ENCODE measurements around the gene MARCHF11.

Gene MARCHF11

DNA sequence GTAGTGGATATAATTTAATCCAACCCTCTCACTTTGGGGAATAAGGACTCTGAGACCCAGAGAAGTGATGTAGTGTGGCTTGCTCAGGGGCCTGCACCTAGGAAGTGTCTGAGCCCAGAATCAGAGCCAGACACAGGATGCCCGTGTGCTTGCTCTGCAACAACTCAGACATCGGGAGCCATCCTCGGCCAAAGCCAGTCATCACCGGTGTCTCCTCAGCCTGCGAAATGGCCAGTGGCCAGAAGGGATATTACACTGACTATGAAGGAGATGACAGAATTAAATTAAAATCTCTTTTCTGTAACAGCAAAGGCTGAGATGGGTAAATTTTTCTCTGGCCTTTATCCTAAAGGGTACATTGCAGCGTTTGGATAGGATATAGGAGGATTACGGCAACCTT, 102.9 kb downstream of the MARCHF11 start:
- TF ChIP-seq CTCF (IDR thresholded peaks at IDR 0.05; ENCODE audit: low read depth, low read length), result no peak
- DNase-seq (ENCODE audit: extremely low read depth, low read depth), result no peak

- TF ChIP-seq CTCF (IDR thresholded peaks at IDR 0.05; ENCODE audit: low read depth, low read length), result no peak
Observed at GRCh38 chr5:16074358-16074757, 105.2 kb downstream of the MARCHF11 start.

DNA sequence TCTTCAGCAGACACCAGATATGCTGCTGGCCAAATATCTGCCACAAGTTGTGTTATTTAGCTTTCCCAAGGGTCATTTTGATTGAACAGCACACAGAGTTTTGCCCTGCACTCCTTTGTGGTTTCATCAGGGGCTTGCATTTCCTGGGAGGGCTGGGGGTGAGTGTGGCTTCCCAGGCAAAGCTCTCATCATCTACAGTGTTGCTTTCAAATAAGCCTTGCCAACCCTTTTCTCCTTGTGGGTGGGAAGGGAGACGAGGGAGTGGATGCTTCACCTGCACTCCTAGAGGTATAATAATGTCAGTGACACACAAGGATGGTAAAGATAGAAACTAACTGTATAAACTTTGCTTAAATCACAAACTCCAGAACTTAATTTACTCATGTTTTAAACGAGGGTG, 107.0 kb downstream of the MARCHF11 start:
- DNase-seq (ENCODE audit: extremely low read depth, low read depth), result no peak
- TF ChIP-seq CTCF (IDR thresholded peaks at IDR 0.05; ENCODE audit: low read depth, low read length), result no peak

More at GRCh38 chr5:16074358-16074757, 105.2 kb downstream of the MARCHF11 start:
- DNase-seq (ENCODE audit: extremely low read depth, low read depth), result no peak

DNA sequence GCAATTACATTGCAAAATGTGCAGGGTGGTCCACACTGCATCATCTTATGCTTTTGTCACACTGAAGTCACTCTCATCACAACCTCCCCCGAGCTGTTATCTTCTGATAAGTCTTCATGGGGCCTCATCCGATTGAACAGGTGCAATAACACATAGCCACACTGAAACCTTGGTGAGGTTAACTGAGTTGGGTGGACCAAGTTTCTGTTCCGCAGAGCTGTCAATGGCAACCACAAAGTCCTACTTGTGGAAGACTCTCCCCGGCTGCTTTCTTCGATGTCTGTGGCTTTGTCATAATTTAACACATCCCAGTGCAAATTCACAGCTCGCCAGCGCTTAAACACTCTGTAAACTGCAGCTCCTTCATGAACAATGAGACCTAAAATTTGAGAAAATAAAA, 112.2 kb downstream of the MARCHF11 start:
- DNase-seq (ENCODE audit: extremely low read depth, low read depth), result no peak
- no peak for TF ChIP-seq CTCF (IDR thresholded peaks at IDR 0.05; ENCODE audit: low read depth, low read length)

DNA sequence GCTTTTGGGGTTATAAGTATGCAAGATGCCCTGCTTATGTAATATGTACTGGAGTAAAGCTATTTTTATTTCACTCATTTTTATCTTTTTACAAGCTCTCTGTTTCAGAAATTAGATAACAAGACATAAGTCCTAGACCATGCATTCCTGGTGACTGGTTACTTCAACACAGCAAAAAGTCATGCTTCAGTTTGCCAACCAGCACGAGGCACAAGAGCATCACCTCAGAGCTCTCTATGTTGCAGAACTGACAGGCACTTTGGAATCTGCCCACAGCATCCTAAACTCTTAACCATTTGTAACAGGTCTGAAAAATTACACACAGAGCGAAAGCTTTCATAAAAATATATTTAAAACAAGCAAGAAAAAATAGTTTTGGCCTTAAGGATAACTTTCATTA, 112.8 kb downstream of the MARCHF11 start:
- no peak for TF ChIP-seq CTCF (IDR thresholded peaks at IDR 0.05; ENCODE audit: low read depth, low read length)
- DNase-seq (ENCODE audit: extremely low read depth, low read depth), result no peak

- no peak for DNase-seq (ENCODE audit: extremely low read depth, low read depth)
- TF ChIP-seq CTCF (IDR thresholded peaks at IDR 0.05; ENCODE audit: low read depth, low read length), result no peak
Observed at GRCh38 chr5:16066320-16066719, 113.3 kb downstream of the MARCHF11 start.

DNA sequence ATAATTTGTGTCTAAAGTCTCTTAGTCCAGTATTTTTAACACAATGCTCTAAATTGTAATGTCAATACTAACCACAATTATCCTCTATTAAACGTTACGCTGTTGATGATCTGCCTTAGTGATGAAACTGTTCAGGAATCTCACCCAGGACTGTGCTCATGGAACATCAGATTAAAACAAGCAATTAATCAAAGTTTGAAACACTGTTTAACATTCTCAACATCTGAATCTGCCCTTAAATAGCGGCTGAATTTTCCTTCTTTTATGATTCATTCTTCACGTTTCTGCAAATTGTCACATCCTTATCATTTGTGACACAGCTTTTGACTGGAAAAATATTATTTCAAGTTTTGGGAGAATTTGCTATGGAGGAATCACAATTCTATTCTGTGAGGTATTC, 113.8 kb downstream of the MARCHF11 start:
- no peak for DNase-seq (ENCODE audit: extremely low read depth, low read depth)
- TF ChIP-seq CTCF (IDR thresholded peaks at IDR 0.05; ENCODE audit: low read depth, low read length), result no peak

Data from AG09319 (cell line).